ENCODE data around the gene CYTH1.

Gene CYTH1, protein sequence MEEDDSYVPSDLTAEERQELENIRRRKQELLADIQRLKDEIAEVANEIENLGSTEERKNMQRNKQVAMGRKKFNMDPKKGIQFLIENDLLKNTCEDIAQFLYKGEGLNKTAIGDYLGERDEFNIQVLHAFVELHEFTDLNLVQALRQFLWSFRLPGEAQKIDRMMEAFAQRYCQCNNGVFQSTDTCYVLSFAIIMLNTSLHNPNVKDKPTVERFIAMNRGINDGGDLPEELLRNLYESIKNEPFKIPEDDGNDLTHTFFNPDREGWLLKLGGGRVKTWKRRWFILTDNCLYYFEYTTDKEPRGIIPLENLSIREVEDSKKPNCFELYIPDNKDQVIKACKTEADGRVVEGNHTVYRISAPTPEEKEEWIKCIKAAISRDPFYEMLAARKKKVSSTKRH

DNA sequence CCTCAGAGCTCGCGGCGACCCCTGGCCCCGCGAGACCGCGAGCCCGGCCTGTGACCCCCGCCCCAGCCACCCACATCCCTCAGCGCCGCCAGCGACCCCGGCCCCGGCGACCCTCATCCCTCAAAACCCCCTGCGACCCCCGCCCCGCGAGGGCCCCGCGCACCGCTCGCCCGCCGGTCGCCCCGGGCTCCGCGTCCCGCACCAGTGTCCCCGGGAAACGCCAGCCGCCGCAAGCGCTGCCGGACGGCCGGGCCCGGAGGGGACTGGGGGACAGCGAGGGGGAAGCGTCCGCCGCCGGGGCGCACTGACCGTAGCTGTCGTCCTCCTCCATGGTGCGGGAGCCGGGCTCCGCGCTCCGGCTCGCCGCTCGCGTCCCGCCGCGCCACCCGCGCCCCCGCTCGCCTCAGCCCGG is at the start of gene CYTH1:
TSS of gene CYTH1 (minus strand) at position 381 of the 412 bp plus-strand sequence. CDS start at position 331, 50 bp downstream.
- DNase-seq = no peak

DNA sequence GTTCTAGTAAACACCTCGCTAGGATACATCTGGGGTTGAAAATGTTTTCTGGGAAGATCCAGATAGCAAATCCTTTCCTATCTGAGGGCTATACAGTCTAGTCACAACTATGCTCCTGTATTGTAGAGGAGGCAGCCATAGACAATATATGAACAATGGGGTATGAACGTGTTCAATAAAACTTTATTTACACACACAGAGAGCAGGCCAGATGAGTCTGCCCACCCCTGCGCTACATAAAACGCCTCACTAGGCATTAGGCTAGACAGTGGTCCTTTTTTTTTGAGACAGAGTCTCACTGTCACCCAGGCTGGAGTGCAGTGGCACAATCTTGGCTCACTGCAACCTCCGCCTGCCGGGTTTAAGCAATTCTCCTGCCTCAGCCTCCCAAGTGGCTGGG is 47.4 kb upstream of the CYTH1 start:
- DNase-seq = no peak

DNA sequence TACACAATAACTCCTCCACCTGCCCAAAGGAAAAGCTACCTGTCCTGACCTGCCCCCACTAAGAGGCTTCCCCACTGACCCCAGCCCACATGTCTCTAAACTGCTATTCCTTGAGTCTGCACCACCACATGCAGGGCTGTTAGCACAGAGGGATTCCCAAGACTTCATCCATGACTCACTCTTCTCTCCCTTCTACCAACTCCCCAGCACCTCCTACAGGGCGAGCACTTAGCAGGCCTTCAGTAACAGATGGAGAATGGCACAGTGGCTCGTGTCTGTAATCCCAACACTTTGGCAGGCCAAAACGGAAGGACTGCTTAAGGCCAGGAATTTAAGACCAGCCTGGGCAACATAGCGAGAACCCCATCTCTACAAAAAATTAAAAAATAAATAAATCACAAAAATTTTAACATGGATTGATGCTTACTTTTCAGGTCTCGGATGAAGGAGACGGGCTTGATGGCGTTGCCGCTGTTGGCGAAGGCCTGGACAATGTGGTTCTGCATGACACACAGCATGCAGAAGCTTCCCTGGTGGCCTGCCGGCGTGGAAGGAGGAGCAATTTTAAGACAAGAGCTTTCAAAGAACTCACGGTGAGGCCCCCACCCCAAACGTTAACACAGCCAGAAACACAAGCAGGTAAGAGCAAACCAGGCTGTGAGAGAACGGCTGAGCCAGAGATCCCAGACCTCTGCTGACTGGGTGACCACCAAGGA is 46.6 kb upstream of the CYTH1 start:
- no peak for DNase-seq

DNA sequence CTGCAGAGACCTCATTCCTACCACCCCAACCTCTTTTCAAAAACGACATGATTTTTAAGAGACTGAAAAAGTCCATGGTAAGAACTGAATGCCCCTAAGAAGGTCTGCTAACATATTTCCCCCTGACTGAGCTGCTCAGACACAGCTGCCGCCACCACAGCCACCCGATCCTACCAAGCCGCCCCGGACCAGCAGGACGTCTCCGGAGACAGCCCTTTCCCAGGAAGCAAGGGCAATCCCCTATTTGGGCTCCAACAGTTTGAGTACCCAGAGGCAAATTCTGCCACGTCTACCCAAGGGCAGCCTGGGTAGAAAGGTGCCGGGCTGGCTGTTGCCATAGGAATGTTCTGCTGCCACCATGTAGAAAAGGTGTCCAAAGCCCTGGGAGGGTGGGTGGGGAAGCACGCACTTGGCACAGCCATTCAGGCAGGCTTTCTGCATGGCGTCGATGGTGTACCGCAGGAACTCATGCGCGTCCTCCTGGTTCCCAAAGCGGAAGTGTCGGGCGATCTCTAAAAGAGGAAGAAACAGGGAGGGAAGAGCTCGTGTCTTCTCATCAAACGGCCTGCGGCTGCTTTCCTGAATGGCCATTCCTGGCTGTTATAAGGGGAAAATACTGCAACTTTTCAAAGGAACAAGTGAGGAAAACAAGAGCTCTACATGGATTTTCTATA is 44.9 kb upstream of the CYTH1 start:
- DNase-seq = no peak

DNA sequence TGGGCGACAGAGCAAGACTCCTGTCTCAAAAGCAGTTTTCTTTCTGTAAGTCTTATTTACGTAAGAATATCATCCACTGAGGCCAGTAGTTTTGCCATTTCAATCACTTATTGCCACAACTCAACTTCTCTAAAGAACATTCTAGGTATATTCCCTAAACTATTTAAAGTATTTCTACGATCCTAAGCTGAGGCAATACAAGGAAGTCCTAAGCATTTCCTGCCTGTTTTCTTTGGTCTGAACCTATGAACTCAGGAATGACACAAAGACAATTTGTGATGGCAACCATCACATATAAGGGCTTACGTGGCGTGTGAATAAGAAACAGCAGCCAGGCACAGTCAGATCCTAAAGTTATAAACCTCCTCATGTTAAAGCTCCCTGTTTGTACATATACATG is 44.3 kb upstream of the CYTH1 start:
- DNase-seq = no peak

DNA sequence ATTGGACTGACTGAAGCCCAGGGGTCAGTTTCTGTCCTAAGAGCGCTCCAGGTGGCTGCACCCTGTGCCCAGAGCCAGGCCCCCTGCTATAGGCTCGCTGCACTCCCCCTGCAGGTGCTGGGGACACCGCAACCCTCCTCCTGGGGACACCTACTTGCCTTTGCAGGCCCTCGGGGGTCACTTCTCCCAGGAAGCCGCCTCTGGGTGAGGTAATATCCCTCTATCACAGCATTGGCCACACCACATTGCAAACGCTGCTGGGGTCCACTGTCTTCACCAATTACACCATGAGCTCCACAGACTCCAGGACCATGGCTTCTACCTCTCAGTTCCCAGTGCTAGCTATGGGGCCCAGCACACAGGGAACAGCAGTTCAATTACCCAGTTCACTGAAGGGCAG is 43.6 kb upstream of the CYTH1 start:
- no peak for DNase-seq

DNA sequence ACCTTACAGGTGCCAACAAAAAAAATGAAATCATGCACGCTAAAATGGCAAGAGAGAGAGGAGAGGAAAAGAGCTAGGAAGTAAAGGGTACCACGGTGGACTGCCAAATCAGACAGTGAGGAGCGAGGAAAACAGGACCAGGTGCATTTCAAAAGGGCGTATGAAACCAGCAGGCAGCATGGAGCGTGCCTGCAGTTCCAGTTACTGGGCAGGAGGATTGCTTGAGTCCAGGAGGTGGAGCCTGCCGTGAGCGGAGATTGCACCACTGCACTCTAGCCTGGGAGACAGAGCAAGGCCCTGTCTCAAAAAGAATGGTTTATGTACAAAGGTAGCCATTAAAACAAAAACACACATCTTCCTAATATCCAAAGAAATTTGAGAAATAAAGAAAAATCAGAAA is 42.2 kb upstream of the CYTH1 start:
- DNase-seq = no peak

DNA sequence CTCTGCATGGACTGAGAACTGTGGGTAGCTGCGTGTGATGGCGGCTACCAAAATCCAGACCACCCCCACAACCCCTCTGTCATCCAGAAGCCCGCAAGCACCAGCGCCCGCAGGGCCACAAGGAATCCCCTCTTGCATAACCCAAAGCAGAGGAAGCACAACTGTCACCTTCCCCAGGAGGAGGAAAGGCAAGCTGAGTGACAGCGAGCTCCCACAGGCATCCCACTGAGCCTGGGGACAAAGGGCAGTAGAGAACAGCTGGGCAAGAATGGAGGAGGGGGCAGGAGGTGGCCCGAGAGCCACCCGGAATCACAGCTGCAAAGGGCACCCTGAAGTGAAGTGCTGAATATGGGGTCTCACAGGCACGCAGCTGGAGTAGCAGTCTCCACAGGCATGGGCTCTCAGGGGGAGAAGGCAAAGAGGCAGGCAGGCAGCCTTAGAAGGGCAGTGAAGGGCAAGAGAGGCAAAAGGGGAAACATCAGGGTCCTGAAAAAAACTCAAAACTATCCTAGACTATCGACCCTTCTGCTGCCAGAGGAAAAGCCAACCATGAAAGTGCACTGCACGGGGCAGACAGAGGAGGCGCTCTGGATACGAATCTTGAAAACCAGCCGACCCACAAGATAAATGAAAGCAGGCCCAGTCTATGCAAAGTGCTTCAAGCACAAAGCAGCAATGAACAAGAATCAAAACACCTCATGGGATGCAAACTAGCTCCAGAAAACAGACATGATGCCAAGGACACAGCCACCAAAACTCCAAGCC is 41.4 kb upstream of the CYTH1 start:
- DNase-seq = no peak

DNA sequence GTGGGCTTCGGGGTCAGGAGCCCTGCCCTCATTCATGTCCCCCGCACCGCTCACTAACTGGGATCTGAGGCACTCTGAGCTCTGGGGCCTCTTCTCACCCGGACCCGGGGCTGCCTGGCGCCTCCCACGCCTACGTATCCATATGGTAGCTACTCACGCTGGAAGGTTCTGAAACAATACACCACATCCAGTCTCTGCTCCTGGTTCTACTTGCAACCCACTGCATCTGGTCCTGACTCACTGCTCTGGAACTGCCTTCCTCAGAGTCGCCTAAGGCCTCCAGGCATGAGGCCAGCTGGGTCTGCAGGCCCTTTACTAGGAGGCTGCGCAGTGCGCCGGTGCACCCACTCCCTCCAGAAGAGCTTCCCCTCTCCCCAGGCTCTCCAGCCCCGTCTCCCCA is 40.5 kb upstream of the CYTH1 start:
- DNase-seq = no peak

DNA sequence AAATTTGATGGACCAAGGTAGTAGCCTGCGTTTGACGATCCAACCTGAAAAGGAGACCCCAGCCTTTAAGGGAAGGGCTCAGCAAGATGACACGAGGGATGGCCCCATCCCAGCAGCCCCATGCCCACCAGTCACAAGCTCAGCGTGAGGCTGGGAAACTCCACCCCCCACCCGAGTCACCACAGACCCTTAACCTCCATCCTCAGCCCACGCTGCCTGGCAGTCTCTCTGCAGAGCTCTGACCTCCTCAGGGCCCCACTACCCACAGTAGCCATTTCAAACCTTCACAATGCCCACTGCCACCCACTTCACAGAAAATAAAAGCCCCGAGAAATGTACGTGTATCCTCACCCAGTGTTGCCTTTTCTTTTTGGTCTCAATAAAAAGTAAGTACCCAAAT is 39.9 kb upstream of the CYTH1 start:
- no peak for DNase-seq

DNA sequence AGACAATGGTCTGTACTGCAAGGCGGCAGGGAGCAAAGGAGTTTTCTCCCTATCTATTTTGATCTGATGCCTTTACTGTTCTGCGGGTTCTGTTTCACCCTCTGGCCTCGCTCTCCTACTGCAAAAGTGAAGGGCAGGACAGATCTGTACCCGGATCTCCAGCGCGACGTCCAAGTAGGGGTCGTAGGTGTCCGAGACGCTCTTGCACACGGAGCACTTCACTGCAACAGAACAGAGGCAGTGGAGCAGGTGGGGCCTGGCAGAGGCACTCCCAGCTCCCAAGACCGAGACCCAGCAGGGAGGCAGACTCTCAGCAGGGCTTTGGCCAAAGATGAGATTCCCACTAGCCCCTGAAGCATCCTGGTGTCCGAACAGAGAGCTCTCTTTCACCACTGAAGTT is 38.8 kb upstream of the CYTH1 start:
- DNase-seq = no peak

DNA sequence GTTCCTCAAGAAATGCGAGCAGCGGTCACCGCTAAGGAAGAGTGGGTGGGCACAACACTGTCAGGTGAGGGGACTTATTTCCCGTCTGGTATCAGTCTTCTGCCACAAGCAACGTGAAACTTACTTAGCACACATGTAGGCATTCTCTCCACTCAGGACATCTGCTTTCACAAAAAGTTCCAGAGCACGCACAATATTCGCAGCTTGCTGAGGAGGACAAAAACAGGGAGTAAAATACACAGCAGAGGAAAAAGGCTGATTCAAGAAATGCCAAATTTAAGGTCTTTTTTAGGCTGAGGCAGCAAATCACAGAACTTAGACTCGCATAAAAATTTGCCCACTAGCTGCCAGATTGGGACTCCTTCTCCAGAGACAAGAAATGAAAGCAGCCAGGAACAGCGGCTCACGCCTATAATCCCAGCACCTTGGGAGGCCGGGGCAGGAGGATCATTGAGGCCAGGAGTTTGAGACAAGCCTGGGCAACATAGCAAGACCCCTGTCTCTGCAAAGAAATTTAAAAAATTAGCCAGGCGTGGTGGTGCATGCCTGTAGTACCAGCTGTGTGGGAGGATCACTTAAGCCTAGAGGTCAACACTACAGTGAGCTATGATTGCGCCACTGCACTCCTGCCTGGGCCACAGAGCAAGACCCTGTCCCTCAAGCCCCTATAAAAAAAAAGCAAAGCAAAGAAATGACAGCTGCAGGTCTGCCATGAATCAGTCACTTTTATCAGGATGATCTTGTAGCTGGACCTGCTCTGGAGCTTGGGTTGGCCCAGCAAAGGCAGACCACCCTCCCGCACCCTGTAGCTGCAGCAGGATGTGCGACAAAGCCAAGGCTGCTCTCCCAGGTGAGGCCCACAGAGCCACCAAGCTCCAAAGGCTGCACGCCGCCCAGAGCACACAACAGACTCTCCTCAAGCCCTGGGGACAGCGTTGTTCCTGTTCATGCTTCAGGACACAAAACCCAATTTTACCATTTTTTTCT is 38.0 kb upstream of the CYTH1 start:
- no peak for DNase-seq

DNA sequence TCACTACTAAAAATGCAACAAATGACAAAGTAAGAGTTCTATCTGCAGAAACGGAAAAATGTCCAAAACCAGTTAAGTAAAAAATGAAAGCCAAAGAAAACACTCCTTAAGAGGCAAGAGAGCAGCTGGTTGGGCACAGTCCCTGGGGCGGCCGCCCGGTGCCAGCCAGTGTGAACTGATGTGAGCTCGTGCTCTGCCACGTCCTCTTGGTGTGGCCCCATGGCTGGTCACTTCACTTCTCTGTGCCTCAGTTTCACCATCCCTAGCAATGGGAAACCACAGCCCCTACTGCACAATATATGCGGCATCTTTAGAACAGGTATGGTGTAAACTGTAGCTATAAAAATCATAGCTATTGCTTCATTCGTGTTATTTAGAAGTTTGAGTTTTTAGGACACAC is 37.3 kb upstream of the CYTH1 start:
- no peak for DNase-seq

DNA sequence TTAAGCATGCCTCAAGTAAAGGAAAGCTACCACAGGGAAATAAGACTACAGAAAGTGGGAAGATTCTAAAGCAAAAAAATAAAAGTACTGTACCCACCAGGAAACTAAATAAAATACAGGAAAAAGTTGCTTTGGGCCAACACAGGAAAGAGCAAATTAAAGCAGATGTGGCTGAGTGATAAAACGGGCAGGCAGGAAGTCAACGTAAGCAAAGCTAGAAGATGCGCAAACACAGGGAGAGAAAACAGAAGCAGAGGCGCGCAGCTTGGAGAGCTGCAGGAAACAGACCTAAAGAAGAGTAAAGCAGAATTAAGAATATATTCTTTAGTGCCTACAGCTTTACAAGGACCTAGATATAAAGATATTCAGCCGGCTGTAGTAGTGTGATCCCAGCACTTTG is 36.9 kb upstream of the CYTH1 start:
- DNase-seq = no peak

DNA sequence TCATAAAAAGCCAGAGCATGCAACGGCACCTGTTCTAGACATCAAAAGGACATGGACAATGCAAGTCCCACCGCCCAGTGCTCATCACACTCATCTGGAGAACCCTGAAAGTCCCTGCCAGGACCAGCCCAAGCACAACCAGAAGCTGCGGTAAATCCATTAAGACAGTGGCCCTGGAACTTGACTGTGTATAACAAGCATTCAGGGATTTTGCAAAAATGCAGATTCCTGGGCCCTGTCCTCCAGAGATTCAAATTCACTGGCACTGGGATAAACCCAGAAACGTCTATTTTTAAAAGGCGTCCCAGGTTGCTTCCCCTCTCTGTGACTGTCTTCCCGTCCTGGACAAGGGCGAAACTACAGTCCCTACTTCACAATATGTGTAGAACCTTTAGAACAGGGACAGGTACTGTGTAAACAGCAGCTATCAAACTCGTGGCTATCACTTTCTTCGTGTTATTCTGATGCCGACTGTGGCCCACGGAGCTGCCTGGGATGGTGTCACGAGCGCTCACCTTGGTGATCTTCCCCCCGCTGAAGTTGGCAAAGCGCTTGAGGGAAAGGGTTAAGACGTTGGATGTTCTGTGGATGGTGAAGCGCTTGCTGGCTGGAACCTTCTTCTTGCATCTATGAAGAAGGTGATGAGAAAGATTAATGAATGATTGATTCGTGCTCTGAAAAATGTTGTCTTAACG is 36.2 kb upstream of the CYTH1 start:
- DNase-seq = no peak

DNA sequence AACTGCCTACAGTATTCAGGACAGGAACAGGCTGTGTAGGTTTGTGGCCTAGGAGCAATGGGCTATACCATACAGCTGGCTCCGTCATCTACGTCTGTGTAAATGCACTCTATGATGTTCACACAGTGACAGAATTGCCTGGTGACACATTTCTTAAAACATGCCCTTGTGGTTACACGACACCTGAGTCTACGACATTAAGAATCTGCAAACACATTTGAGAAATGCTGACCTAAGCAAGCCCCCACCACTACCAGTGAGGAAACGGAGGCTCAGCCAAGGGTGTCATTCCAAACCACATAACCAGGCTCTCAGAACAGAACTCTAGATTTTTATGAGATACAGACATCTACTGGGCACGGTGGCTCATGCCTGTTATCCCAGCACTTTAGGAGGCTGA is 35.0 kb upstream of the CYTH1 start:
- DNase-seq = no peak

DNA sequence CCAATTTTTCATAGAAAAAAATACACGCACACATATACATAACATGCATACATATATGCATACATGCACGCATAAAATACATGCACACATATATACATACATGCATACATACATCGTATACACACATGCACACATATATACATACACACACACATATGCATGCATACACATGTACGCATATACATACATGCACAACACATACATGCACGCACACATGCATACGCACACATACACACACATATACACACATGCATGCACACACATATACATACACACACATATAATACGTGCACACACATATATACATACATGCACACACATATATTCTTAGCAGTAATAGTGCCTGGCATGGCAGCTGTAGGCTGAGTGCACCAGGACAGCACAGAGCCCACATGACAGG is 33.6 kb upstream of the CYTH1 start:
- no peak for DNase-seq

DNA sequence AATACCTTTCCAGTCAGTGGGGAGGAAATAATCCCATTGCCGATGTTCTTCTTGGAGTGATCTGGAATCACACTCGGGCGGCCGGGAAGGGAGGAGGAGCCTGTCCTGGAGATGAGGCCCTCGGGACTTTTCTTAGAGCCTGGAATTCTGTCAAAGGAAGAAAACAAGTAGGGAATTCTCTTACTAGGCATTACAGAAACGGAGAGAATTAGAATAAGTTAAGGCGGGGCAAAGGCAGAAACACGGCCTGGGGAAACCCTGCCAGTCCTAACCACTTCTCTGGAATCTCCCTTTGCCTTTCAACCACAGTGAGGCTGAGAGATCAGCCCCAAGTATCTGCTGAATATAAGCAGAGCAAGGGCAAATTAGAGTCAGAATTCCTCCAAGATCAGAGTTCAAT is 30.8 kb upstream of the CYTH1 start:
- no peak for DNase-seq

DNA sequence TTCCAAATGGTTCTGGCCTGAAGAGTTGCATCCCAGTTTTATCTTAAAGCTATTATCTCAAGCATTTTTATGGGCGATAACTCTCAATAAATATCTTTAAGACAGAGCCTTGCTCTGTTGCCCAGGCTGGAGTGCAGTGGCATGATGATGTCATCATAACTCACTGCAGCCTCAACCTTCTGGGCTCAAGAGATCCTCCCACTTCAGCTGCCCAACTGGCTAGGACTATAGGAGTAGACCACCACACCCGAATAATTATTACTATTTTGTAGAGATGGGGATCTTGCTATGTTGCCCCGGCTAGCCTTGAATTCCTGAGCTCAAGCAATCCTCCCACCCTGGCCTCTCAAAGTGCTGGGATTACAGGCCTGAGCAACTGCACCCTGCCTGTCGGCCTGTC is 26.1 kb upstream of the CYTH1 start:
- DNase-seq = no peak

DNA sequence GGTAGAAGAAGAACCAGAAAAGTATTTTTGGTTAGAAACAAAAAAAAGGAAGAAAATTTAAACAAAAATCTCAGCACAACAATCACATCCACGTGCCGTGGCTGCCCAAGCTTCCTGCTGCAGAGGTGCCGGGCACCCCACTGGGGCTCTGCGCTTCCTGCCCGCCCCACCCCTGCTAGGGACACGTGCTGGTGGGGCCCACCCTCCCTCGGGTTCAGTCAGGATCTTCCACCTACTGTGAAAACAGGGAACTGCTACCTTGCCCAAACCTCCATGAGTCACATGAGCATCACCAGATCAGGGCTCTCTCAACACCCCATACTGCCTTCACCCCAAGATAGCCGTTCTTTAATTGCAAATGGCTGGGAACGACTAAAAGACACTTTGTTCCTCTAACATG is 24.4 kb upstream of the CYTH1 start:
- DNase-seq = no peak

DNA sequence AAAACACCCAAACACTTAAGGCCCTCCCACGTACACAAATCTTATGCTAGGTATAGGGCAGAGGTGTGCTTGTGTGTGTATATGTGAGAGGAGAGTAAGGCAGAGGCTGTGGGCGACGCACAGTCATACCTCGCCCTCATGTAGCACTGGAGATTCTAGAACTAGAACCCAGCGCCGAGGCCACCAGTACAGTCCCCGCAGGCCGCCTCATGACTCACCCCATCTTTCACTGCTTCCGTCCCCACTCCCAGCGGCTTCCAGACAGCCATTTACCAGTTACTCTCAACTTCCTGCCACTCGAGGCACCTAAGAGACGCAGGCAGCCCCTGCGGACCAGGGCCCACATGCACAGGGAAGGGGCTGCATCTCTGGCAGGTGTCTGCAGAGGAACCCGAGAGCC is 23.2 kb upstream of the CYTH1 start:
- DNase-seq = no peak

Measured in NCI-H526 treated with DMSO at 0.1 percent for 48 hours (cell line).